Limb (tissue), 2 donors: Measurements from ENCODE around the gene FNDC3A.
"Not testable (repeated sequence)": the region's sequence is repeated elsewhere in the genome, so short reads cannot be mapped to it uniquely, and the experiment has no call there.

ENCODE experiments used
- DNase-seq, 2 donors: peaks; one replicate each; pipeline ENCODE4 v3.0.0-alpha.2; 2016; ENCODE audit errors: extremely low spot score in 2 of 2

FNDC3A gene

DNA sequence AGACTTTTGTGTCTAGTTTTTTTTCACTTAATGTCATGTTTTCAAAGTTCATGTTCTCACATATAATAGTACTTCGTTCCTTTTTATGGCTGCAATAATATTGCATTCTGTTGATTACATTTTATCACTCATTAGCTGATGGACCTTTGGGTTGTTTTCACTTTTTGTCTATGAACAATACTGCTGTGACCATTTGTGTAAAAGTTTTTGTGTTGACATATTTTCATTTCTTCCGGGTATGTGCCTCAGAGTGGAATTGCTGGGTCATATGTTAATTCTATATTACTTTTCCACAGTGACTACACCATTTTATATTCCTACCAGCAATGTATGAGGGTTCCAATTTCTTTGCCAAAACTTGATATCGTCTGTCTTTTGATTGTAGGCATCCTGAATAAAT is 158.6 kb downstream of the FNDC3A start:
- DNase-seq, result no peak

GRCh38 chr13:49137138-49137643 is 161.5 kb downstream of the FNDC3A start:
- DNase-seq, result not testable (repeated sequence)

DNA sequence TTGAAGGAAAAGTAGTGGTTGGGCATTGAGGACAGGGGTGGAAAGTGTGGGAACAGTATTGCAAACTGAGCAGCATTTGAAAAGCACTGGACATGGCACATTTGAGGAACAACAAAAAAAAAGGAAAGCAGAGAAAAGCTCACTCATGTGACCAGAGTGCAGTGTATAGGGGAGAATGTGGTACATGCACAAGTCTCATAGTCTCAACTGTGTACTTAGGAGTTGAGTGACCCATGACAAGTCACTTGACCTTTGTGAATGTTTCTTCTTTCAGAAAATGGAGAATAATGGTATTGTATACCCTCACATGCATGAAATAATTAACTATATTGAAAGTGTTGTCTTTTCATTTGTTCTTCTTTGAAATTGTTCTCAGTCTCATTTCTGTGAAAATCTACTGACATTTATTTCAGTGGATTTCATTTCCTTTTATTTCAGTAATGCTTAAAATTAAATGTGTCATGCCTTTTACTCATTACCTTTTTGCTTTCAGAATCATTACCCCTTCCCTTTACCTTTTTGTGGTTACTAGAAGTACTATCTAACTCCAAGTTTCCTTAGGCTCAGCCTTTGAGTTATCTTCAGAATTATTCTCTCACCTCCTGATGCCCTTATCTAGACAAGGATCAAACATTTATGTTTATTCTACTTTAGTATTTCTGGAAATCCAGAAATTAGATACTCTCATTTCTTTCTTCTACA is 165.3 kb downstream of the FNDC3A start:
- DNase-seq, result no peak

- DNase-seq, result no peak
Measured at GRCh38 chr13:49146950-49147355, 171.2 kb downstream of the FNDC3A start.

- no peak for DNase-seq
Measured at GRCh38 chr13:49148405-49148804, 172.7 kb downstream of the FNDC3A start.

DNA sequence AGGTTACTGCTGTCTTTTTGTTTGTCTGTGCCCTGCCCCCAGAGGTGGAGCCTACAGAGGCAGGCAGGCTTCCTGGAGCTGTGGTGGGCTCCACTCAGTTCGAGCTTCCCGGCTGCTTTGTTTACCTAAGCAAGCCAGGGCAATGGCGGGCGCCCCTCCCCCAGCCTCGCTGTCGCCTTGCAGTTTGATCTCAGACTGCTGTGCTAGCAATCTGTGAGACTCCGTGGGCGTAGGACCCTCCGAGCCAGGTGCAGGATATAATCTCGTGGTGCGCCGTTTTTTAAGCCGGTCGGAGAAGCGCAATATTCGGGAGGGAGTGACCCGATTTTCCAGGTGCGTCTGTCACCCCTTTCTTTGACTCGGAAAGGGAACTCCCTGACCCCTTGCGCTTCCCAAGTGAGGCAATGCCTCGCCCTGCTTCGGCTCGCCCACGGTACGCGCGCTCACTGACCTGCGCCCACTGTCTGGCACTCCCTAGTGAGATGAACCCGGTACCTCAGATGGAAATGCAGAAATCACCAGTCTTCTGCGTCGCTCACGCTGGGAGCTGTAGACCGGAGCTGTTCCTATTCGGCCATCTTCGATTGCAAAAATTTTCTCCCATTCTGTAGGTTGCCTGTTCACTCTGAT is 182.4 kb downstream of the FNDC3A start:
- DNase-seq, result not testable (repeated sequence)

DNA sequence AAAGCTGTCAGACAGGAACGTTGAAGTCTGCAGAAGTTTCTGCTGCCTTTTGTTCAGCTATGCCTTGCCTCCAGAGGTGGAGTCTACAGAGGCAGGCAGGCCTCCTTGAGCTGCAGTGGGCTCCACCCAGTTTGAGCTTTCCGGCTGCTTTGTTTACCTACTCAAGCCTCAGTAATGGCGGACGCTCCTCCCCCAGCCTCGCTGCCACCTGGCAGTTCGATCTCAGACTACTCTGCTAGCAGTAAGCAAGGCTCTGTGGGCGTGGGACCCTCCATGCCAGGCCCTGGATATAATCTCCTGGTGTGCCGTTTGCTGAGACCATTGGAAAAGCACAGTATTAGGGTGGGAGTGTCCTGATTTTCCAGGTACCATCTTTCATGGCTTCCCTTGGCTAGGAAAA is 187.4 kb downstream of the FNDC3A start:
- DNase-seq, result not testable (repeated sequence)

- no peak for DNase-seq
Measured at GRCh38 chr13:49164712-49165111, 189.0 kb downstream of the FNDC3A start.

- DNase-seq, result no peak
Measured at GRCh38 chr13:49165798-49166752, 190.4 kb downstream of the FNDC3A start.

- DNase-seq, result no peak
Measured at GRCh38 chr13:49171359-49171758, 195.6 kb downstream of the FNDC3A start.

DNA sequence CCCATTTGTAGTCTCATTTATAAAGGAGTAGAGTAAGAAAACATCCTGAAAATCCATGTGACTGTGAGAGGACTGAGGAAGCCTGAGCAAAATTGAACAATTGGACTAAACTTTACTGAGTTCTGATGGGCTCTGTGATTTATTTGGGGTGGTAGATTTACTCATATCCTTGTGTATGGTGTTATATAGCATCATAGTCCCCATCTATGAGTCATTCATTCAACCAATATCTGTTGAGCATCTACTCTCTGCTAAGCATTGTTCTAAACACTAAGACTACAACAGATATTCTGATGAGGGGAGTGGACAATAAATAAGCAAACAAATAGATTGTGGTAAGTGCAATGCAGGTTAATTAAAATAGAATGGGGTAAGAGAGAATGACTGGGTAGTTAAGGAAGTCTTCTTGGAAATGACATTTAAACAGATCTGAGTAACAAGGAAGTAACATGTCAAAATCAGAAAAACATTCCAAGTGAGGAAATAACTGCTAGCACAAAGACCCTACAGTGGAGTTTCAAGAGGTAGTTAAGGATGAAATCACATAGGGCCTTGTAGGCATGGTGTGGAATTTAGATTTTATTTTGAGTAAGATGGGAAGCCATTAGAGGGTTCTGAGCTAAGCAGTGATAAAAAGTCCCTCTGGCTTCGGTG is 208.1 kb downstream of the FNDC3A start:
- DNase-seq, result no peak

GRCh38 chr13:49184621-49185020 is 208.9 kb downstream of the FNDC3A start:
- DNase-seq, result no peak

GRCh38 chr13:49185264-49185663 is 209.6 kb downstream of the FNDC3A start:
- DNase-seq, result no peak

GRCh38 chr13:49190901-49191300 is 215.2 kb downstream of the FNDC3A start:
- DNase-seq, result no peak

- no peak for DNase-seq
Measured at GRCh38 chr13:49206641-49207040, 230.9 kb downstream of the FNDC3A start.

DNA sequence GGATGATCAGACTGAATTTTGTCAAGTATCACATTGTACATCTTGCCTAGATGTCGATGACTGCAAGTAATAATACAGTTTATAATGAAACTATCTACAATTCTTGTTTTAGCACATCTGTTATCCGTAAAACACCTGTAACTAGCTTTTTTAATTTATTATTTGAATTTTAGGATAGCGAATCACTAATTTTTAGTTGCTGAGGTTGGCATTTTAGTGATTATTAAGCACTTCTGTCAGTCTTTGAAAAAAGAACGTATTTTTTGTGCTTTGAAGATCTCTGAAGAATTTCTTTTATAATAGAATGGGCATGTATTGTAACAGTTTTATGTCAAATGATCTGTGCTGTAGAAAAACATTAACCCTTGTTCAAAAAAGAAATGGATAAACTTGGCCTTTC is 232.9 kb downstream of the FNDC3A start:
- DNase-seq, result no peak

GRCh38 chr13:49210114-49210513 is 234.4 kb downstream of the FNDC3A start:
- DNase-seq, result no peak

GRCh38 chr13:49210669-49211068 is 235.0 kb downstream of the FNDC3A start:
- no peak for DNase-seq

DNA sequence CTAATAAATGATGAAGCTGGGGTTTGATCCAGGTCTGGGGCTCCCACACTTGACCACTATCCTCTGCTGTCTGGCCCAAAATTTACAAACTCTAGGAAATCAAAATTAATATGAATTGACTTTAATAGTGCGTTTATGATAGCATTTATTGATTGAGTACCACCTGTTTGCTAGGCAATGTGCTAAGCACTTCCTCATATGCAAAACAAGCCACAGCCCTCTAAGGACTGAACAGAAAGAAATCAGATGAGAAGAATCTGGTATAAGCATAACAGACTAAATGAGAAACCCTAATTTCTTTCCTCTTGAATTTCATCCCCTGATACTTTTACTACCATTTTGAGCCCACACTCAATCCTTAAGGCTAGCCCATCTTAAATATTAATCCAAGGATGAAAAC is 237.8 kb downstream of the FNDC3A start:
- no peak for DNase-seq

DNA sequence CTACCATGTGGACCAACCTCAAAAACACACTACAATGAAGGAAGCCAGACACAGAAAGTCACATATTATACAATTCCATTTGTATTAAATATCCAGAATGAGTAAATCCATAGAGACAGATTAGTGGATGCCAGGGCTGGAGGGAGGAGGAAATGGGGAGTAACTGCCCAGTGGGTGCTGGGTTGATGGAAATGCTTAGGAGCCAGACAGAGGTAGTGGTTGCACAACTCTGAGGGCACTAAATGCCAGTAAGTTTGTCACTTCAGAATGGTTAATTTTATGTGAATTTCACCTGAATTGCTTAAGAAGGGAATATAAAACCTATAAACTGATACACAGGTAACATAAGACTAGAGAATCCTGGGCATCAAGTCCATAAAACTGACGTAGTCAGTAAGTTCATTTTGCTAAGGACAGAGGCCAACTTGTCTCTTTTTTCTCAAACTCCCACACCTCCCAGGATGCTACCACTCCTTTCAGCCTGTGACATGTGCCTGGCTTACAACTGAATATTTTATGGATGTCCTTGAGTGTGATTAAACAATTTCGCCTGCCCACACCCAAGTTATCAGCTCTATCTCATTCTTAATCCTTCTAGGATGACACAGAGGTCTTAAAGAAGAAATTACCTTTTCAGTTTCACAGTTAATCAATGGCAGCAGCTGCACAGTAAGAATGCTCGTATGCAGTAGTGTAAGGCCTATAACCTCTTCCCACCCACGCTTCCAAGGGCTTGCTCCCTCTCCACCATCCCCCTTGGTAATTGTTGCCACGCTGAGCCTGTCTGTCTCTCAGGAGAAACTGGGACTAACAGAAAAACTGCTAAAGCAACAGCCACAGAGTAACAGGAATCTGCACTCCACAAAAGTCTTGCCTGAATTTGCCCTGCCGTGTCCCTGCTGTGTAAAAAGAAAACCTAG is 238.5 kb downstream of the FNDC3A start:
- no peak for DNase-seq
